Endodermal cell (in vitro differentiated cells): ENCODE data around the gene XBP1. TPM values are rescaled to one million over a fixed set of nuclear protein-coding genes. Genes with fewer than 3 reads are reported as not detected.
A peak's percentile ranks its signal among the peaks of the same experiment; 100 is the strongest.

Source experiments
- DNase-seq: peaks from one replicate; pipeline ENCODE4 v3.0.0-alpha.2; 2017
- H3K27ac ChIP-seq: 2 replicates; pipeline ENCODE4 v1.5.1; 2013; ENCODE audit warnings: mild to moderate bottlenecking, low read depth, low read length, moderate library complexity
- H3K27me3 ChIP-seq: 2 replicates; pipeline ENCODE4 v1.6.1; 2013; ENCODE audit warnings: mild to moderate bottlenecking, low read length, moderate library complexity; ENCODE audit not compliant: insufficient read depth, control insufficient read depth, poor library complexity, severe bottlenecking
- H3K36me3 ChIP-seq: 2 replicates; pipeline ENCODE4 v1.7.0; 2013; ENCODE audit warnings: mild to moderate bottlenecking, low read length, moderate library complexity; ENCODE audit not compliant: control insufficient read depth, insufficient read depth
- H3K4me1 ChIP-seq: one replicate; pipeline ENCODE4 v1.7.0; 2013; ENCODE audit warnings: low read length; ENCODE audit not compliant: control insufficient read depth, insufficient read depth
- H3K4me3 ChIP-seq: 2 replicates; pipeline ENCODE4 v1.5.1; 2013; ENCODE audit warnings: mild to moderate bottlenecking, low read length, moderate library complexity
- H3K9ac ChIP-seq: 2 replicates; pipeline ENCODE4 v1.6.1; 2013; ENCODE audit warnings: mild to moderate bottlenecking, low read length, moderate library complexity; ENCODE audit not compliant: poor library complexity, severe bottlenecking; ENCODE audit errors: extremely low read depth
- H3K9me3 ChIP-seq: 2 replicates; pipeline ENCODE4 v1.6.1; 2013; ENCODE audit warnings: mild to moderate bottlenecking, low read length, moderate library complexity; ENCODE audit not compliant: control insufficient read depth
- H3K27ac Mint-ChIP-seq: 2 replicates; pipeline ENCODE4 v1.8.0; 2020; ENCODE audit warnings: mixed read lengths
- H3K27me3 Mint-ChIP-seq: 2 replicates; pipeline ENCODE4 v1.8.0; 2021; ENCODE audit warnings: mild to moderate bottlenecking, mixed read lengths; ENCODE audit not compliant: insufficient read depth
- H3K36me3 Mint-ChIP-seq: 2 replicates; pipeline ENCODE4 v1.8.0; 2020; ENCODE audit warnings: low read depth, mixed read lengths
- H3K4me1 Mint-ChIP-seq: 2 replicates; pipeline ENCODE4 v1.8.0; 2020; ENCODE audit warnings: mixed read lengths
- H3K4me3 Mint-ChIP-seq: 2 replicates; pipeline ENCODE4 v1.8.0; 2020; ENCODE audit warnings: mild to moderate bottlenecking, moderate library complexity, mixed read lengths
- H3K9me3 Mint-ChIP-seq: 2 replicates; pipeline ENCODE4 v1.8.0; 2020; ENCODE audit warnings: mild to moderate bottlenecking, mixed read lengths
- CTCF ChIP-seq: fragments of 200-600 bp; sonication (generic); conservative IDR thresholded peaks from 2 replicates; pipeline ENCODE4 v1.5.0; 2021; ENCODE audit warnings: antibody characterized with exemption, mild to moderate bottlenecking
- WGBS, 2 experiments: methylation state at CpG; one replicate each; pipeline versions ENCODE4 v1.1.5 to v1.1.7; 2013; ENCODE audit warnings: missing lambda C conversion rate in 2 of 2, mixed read lengths in 1 of 2; ENCODE audit not compliant: insufficient coverage in 1 of 2, insufficient read length in 1 of 2; 5-methylcytosine and 5-hydroxymethylcytosine counted together
- total RNA-seq, 2 donors: library from RNA; stranded (reverse); fragmentation: NEBNext Ultra II Directional in 1 of 2; extraction: Animal tissue kit (Norgen Biotek cat#: 25700) in 1 of 2; gene quantifications; 2 replicates in 1 of 2; 3 replicates in 1 of 2; pipeline ENCODE4 v1.2.1, GENCODE V29; 2021

The XBP1 gene
- total RNA-seq, 2 donors from 2014 or later = 103 to 111 TPM

DNA sequence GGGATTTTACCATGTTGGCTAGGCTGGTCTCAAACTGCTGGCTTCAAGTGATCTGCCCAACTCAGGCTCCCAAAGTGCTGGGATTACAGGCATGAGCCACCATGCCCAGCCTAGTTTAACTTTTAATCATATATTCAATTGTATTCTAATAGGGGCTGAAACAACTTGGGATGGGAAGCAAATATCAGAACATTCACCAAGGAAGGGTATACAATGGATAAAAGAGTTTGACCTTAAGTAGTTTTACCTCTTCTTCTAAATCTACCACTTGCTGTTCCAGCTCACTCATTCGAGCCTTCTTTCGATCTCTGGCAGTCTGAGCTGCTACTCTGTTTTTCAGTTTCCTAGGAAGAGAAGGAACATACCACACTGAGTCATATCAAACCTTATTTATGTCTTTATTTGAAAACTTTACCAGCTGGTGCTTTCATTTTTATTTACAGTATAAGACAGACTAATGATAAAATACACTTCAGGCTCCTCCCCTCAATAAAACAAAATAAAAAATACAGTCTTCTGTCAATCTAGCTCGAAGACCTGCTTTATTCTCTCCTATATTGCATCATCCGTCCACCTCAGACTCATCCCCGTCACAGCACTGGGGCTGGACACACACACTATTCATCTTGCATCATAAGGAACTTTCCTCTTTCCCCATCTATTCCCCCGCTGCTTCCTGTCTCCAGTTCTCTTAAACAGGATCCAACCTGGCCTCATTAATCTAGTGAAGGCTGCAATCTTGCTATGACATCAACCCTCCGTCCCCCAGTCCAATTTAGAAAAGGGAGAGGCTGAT, 1.4 kb downstream of the XBP1 start:
- Mint-ChIP-seq H3K36me3 (peaks cover 48% of the 10 kb centered on the region), H3K27ac (peak overlapping the region; percentile 94), H3K9me3 (no peaks in the 10 kb centered on the region), H3K27me3 (no peaks in the 10 kb centered on the region), H3K4me1 (peaks cover 18% of the 10 kb centered on the region), H3K4me3 (peak overlapping the region; percentile 77)
- Histone ChIP-seq H3K4me3 (peak overlapping the region; percentile 100), H3K9ac (peak overlapping the region; percentile 100), H3K9me3 (no peaks in the 10 kb centered on the region), H3K4me1 (no peaks in the 10 kb centered on the region), H3K36me3 (peaks cover 43% of the 10 kb centered on the region), H3K27ac (peak overlapping the region; percentile 96), H3K27me3 (no peaks in the 10 kb centered on the region)
- WGBS, 2 experiments = 25 to 31% methylated on average over 7 of the region's 7 CpGs
- no peak for TF ChIP-seq CTCF
- no peak for DNase-seq

GRCh38 chr22:28795932-28796856, 4.2 kb downstream of the XBP1 start:
- Mint-ChIP-seq H3K9me3 (no peaks in the 10 kb centered on the region), H3K36me3 (peaks cover 56% of the 10 kb centered on the region), H3K4me3 (no peak overlapping the region), H3K27ac (no peak overlapping the region), H3K4me1 (peaks cover 8% of the 10 kb centered on the region), H3K27me3 (no peaks in the 10 kb centered on the region)
- Histone ChIP-seq H3K27ac (no peak overlapping the region), H3K36me3 (peaks cover 46% of the 10 kb centered on the region), H3K9me3 (no peaks in the 10 kb centered on the region), H3K27me3 (no peaks in the 10 kb centered on the region), H3K4me3 (peak overlapping the region; percentile 16), H3K4me1 (no peaks in the 10 kb centered on the region), H3K9ac (no peak overlapping the region)
- 92 to 94% methylated on average over 4 to 5 of the region's 5 CpGs for WGBS, 2 experiments
- DNase-seq = no peak
- TF ChIP-seq CTCF = no peak

- no peak for TF ChIP-seq CTCF
- H3K4me1 ChIP-seq = no peaks in the 10 kb centered on the region
- no peak overlapping the region for H3K4me3 ChIP-seq
- WGBS, 2 experiments = 93 to 94% methylated on average over 4 to 6 of the region's 6 CpGs
- DNase-seq = no peak
- no peaks in the 10 kb centered on the region for H3K27me3 ChIP-seq
- H3K4me3 Mint-ChIP-seq = no peak overlapping the region
- peaks cover 8% of the 10 kb centered on the region for H3K4me1 Mint-ChIP-seq
- H3K27me3 Mint-ChIP-seq = no peaks in the 10 kb centered on the region
- H3K27ac ChIP-seq = no peak overlapping the region
- no peak overlapping the region for H3K9ac ChIP-seq
- no peak overlapping the region for H3K27ac Mint-ChIP-seq
- H3K9me3 Mint-ChIP-seq = no peaks in the 10 kb centered on the region
- peaks cover 56% of the 10 kb centered on the region for H3K36me3 Mint-ChIP-seq
- no peaks in the 10 kb centered on the region for H3K9me3 ChIP-seq
- peaks cover 47% of the 10 kb centered on the region for H3K36me3 ChIP-seq
Measured at GRCh38 chr22:28795071-28795693, 5.2 kb downstream of the XBP1 start.
